HG03565 (cell line): ENCODE results near the gene LRP1B.
"Not testable (repeated sequence)": the region's sequence is repeated elsewhere in the genome, so short reads cannot be mapped to it uniquely, and the experiment has no call there.

Source experiments
- ATAC-seq: cut with Tn5 transposase; IDR thresholded peaks from one replicate; pipeline ENCODE4 v1.9.1; 2021; ENCODE audit warnings: mild to moderate bottlenecking, moderate library complexity; ENCODE audit not compliant: unreplicated experiment

Gene LRP1B

GRCh38 chr2:140436936-140437335 is 1693.9 kb downstream of the LRP1B start:
- ATAC-seq, result no peak

GRCh38 chr2:140427033-140427432 is 1703.8 kb downstream of the LRP1B start:
- ATAC-seq, result not testable (repeated sequence)

GRCh38 chr2:140424471-140424870 is 1706.3 kb downstream of the LRP1B start:
- ATAC-seq, result no peak

DNA sequence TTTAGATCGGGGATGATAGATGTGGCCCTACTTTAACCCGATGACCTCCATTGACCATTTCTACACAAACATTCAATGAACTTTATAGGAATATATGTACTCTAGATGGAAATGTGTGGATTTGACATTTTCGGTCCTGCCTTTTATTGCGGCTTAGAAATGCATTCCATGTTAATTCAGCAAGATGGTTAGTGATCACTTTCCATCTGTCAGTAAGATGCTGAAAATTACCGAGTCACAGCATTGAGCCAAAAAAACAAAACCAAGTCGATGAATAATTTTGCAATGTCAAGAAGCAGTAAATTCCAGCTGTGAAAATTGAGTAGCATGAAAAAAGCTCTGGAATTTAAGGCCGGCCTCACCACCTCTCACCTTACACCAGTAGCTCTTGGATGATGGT is 1708.1 kb downstream of the LRP1B start:
- no peak for ATAC-seq

DNA sequence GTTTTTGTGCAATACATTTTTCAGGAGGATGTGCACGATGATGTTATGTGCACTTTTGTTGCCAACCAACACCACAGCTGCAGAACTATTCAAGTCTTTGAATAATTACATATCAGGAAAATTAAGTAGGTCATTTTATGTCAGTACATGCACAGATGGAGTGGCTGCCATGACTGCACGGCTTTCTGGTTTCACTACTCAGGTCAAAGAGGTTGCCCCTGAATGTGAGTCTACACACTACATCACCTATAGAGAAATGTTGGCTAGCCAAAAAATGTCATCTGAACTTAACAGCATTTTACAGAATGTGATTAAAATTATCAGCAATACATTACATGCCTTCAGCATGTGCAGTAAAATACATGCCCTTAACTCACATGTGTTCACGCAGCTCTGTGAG is 1713.3 kb downstream of the LRP1B start:
- ATAC-seq, result no peak

DNA sequence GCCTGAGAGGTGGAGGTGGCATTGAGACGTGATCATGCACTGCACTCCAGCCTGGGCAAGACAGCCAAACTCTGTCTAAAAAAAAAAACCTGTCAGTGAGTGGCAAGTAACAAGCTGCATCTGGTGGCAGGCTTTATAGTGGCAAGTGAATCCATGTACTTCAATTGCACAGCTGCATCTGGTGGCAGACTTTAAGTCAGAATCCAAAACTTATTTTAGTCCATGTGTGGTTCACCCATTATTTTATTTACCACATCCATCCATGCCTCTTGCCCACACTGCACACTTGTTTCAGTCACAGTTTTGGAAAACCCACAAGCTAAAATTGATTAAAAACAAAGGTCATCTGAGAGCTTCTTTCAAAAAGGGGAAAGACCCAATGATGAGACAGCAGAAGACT is 1714.2 kb downstream of the LRP1B start:
- ATAC-seq, result no peak

DNA sequence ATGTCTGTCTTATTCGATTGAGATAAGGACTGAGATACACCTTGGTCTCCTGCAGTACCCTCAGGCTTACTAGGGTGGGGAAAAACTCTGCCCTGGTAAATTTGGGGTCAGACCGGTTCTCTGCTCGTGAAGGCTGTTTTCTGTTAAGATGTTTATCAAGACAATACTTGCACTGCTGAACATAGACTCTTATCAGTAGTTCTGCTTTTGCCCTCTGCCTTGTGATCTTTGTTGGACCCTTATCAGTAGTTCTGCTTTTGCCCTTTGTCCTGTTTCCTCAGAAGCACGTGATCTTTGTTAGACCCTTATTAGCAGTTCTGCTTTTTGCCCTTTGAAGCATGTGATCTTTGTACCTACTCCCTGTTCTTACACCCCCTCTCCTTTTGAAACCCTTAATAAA is 1715.8 kb downstream of the LRP1B start:
- ATAC-seq, result not testable (repeated sequence)

DNA sequence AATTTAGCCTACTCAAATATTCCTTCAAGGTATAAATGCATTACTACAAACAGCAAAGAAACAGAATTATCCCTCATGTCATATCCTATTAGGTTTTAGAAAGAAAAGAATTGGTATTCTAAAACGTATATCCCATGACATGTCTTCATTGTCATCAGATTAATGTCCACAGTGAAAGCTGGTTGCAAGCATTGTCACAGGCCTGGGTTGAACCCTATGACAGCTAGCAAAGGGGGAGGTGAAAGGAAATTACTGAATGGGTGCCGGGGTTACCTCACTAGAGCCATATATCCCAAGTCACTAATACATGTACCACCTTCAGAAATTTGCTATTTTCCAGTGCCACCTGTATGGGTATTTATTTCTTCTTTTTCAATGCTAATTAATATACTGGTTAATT is 1720.1 kb downstream of the LRP1B start:
- no peak for ATAC-seq

DNA sequence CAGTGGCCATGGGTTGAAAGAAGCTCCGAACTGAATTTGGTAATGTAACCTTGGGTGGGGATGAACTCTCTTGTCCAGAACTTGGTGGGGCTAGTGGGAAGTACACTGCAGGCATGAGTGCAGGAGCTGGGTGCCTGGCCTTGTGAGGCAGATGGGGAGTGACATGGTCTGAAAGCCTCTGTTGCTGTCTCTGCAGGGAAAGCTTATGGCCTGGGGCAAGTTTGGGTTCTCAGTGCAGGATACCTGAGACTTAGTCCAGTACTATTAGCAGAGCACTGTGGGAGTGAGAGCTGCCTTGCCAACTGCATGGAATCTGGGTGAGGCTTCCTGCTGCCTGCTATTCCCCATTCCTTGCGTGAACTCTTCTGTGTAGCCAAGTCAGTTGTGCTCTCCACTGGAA is 1729.8 kb downstream of the LRP1B start:
- ATAC-seq, result no peak

DNA sequence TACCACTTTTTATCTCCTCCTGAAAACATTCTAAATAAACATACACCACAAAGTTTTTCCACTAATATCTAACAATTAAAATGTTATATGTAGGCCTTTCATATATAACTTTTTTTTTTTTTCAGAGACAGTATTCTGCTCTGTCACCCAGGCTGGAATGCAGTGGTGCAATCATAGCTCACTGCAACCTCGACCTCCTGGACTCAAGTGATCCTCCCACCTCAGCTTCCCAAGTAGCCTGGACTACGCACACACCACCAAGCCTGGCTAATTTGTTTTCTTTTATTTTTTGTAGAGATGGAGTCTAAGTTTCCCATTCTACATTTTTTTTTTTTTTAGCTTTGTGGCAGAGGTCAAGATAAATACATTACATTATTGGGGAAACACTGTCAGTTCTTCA is 1738.0 kb downstream of the LRP1B start:
- no peak for ATAC-seq

GRCh38 chr2:140384946-140385345 is 1745.9 kb downstream of the LRP1B start:
- no peak for ATAC-seq

- no peak for ATAC-seq
Observed at GRCh38 chr2:140383781-140384180, 1747.0 kb downstream of the LRP1B start.

DNA sequence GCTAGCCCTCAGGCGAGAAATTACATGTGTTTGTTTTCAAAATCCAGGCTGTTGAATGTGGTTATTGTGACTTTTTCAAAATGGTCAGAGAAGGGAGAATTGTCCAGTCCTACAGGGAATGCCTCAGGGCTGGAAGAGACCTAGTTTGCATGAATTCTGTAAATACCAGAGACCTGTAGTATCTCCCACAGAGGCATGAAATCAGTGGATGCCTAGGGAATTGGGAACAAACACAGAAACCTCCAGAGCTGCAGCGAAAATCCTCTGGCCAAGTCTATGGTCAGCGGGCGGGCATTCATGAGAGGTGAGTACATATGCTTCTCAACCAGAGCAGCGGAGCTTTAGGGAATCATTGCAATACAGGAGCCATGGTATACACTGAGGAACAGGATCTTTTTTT is 1754.1 kb downstream of the LRP1B start:
- ATAC-seq, result no peak

DNA sequence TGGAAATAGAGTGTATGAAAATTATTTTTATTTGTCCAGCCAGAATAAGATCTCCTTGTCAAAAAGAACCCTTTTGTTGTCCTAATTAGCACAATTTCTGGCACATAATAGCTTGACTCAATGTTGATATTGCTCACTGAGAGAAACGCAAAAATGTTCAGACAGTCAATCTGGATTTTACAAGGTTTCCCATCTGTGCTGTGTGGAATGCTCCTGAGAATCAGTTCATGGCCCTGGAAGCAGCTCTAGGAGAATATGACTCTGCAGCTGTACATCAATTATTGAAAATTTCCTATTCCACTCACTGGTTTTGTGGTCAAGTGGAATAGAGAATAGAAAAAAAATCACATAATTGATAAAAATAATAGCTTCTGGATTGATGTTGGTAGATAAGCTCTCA is 1767.7 kb downstream of the LRP1B start:
- no peak for ATAC-seq

- ATAC-seq, result no peak
Observed at GRCh38 chr2:140362361-140362760, 1768.5 kb downstream of the LRP1B start.

DNA sequence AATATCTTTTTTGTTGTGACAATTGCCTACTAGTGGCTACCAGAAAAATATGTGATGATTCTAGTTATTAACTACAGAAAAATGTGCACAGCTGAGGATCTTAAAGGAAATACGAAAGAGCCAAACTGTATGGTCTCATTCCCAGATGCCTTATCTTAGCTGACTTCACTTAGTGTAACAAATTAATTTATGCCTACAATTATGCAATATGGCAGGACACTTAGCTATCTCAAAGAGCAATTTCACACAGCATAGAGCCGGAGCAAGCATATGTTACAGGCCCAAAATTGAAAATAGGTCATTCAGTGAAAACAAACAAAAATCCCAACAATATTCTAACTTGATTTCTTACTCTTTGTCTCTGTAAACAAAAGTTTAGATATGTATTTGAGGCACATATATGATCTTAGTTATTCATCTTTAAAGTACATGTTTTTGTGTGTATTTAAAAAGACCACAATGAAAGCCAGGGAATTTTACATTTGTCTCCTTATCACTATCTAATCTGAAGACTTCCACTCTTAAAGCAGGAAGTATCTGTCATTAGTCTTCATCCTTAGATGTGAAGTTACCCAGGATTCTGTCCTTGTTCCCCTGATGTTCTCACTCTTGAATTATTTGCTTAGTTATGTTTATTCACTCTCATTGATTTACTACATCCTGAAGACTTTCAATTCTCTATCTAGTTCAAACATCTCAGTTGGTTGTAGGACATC is 1771.6 kb downstream of the LRP1B start:
- no peak for ATAC-seq

DNA sequence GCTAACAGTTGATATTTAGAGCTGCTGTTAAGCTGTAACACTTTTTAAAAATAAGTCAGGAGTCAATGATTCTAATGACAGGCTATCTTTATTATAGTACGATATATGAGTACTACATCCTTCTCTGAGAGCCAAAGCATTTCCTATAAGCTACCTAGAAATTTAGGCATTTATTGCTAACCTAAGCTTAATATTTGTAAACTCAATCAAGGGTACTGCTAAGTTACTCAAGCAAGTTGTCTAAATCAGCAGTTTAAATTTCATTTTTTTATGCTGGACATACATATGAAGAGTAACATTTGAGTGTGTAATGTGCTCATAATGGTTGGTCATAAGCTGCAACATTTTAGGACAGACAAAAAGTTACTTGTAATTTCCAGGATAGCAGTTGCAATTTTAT is 1774.1 kb downstream of the LRP1B start:
- no peak for ATAC-seq

- no peak for ATAC-seq
Observed at GRCh38 chr2:140355511-140356090, 1775.2 kb downstream of the LRP1B start.

DNA sequence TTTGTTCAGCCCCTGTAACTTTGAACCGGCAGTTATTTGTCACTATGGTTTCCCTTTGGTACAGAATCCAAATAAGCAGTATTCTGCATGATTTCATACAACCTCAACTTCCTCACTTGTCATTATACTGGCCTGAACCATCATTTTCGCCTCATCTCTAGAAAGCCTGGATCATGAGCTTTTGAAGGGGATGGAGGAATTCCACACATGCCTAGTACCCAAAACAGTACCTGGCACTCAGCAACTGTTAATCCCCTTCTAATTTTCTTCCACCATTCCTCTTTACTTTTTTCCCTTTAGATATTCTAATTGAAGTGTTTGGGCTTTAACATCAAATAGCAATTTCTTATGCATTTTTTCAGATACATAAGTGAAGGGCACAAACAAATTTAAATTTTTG is 1776.3 kb downstream of the LRP1B start:
- ATAC-seq, result no peak

GRCh38 chr2:140353541-140353940 is 1777.3 kb downstream of the LRP1B start:
- no peak for ATAC-seq

- no peak for ATAC-seq
Observed at GRCh38 chr2:140351692-140352091, 1779.1 kb downstream of the LRP1B start.

GRCh38 chr2:140349695-140350094 is 1781.1 kb downstream of the LRP1B start:
- ATAC-seq, result no peak

- no peak for ATAC-seq
Observed at GRCh38 chr2:140348826-140349225, 1782.0 kb downstream of the LRP1B start.
